Lower lobe of right lung (tissue), 2 donors: ENCODE measurements around the gene UVRAG. TPM values are rescaled to one million over a fixed set of nuclear protein-coding genes. Genes with fewer than 3 reads are reported as not detected.
A peak's percentile ranks its signal among the peaks of the same experiment; 100 is the strongest.

Experiments used
- ATAC-seq, 2 donors: fragments of 200-7000 bp; cut with Tn5 transposase; one replicate each; pipeline ENCODE4 v1.9.1; 2020 to 2022; ENCODE audit warnings: mild to moderate bottlenecking in 2 of 2, moderate library complexity in 2 of 2
- DNase-seq: peaks from one replicate; pipeline ENCODE4 v3.0.0-alpha.2; 2020
- H3K27ac ChIP-seq: fragments of 200-600 bp; one replicate; pipeline ENCODE4 v1.8.0; 2022
- H3K27me3 ChIP-seq: fragments of 200-600 bp; one replicate; pipeline ENCODE4 v1.8.0; 2022; ENCODE audit warnings: low read depth
- H3K36me3 ChIP-seq: fragments of 200-600 bp; one replicate; pipeline ENCODE4 v1.8.0; 2022; ENCODE audit warnings: mild to moderate bottlenecking
- H3K4me1 ChIP-seq: fragments of 200-600 bp; one replicate; pipeline ENCODE4 v1.8.0; 2022
- H3K4me3 ChIP-seq: fragments of 200-600 bp; one replicate; pipeline ENCODE4 v1.8.0; 2022; ENCODE audit warnings: mild to moderate bottlenecking
- H3K9me3 ChIP-seq: fragments of 200-600 bp; one replicate; pipeline ENCODE4 v1.8.0; 2022
- intact Hi-C: fragments of 100-400 bp; cut with DNase I; formaldehyde crosslinking; loops from one replicate; pipeline ENCODE4 v1.11.0; 2022
- total RNA-seq: library from RNA; stranded (reverse); fragmentation: NEBNext Ultra II Directional; extraction: Animal tissue kit (Norgen Biotek cat#: 25700); gene quantifications from one replicate; pipeline ENCODE4 v1.2.1, GENCODE V29; 2021
- TF ChIP-seq, protein P1 (sequence below): fragments of 200-600 bp; IDR thresholded peaks from one replicate; pipeline ENCODE4 v1.8.0; 2022; ENCODE audit warnings: antibody characterized with exemption, mild to moderate bottlenecking
- donor health status: DM: no; HTN: yes; CAD: no; lungs with severe emphysema.

Gene UVRAG
- total RNA-seq, 1 donor from 2014 or later: 36.0 TPM

DNA sequence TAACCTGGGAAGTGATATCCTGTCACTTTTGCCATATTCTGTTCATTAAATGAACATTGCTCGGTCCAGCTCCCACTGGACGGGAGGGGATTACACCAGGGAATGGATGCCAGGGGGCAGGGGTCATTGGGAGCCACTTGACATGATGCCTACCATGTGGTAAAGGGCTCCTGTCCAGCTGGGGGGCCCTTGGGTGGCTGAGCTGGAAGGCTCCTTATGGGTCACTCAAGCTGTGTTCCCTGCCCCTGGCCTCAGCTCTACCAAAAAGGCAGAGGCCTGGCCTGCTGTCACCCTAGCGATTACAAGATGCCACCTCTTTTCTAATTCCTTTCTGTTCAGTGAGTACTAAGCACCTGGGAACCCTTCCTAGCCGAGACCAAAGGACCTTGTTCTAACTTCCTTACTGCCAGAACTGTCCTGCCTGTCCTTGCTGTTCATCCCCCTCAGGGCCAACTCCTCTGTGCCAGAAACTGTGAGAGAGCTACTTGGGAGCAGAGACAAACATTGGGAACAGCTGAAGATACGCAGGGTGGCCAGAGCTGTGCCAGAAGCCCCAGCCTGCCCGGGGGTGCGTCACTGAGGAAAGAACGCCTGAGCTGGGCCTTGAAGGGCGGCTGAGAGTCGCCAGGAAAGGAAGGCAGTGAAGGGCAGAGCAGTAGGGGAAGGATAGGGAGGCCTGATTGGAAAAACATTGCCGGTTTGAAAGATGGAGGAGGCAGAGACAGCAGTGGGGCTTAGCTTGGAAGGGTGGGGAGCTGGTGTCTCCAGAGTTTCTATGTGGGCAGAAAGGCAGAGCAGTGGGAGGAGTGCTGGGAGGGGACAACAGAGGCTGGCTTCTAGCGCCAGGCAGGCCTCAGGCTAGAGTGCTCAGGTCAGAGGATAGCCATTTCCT, 12.7 kb upstream of the UVRAG start:
- no peaks in the 10 kb centered on the region for H3K36me3 ChIP-seq
- intact Hi-C loops: loop anchor here (5.0 kb wide), 1 partner anchor 65 kb away; no protein-coding TSS in a partner anchor
- DNase-seq (no peak), ATAC-seq (peak in 1 of 2 donors; percentile 16)
- no peak overlapping the region for H3K27ac ChIP-seq
- no peaks in the 10 kb centered on the region for H3K4me1 ChIP-seq
- no peaks in the 10 kb centered on the region for H3K9me3 ChIP-seq
- TF ChIP-seq, protein P1, sequence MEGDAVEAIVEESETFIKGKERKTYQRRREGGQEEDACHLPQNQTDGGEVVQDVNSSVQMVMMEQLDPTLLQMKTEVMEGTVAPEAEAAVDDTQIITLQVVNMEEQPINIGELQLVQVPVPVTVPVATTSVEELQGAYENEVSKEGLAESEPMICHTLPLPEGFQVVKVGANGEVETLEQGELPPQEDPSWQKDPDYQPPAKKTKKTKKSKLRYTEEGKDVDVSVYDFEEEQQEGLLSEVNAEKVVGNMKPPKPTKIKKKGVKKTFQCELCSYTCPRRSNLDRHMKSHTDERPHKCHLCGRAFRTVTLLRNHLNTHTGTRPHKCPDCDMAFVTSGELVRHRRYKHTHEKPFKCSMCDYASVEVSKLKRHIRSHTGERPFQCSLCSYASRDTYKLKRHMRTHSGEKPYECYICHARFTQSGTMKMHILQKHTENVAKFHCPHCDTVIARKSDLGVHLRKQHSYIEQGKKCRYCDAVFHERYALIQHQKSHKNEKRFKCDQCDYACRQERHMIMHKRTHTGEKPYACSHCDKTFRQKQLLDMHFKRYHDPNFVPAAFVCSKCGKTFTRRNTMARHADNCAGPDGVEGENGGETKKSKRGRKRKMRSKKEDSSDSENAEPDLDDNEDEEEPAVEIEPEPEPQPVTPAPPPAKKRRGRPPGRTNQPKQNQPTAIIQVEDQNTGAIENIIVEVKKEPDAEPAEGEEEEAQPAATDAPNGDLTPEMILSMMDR: no peak
- no peaks in the 10 kb centered on the region for H3K27me3 ChIP-seq
- no peak overlapping the region for H3K4me3 ChIP-seq

DNA sequence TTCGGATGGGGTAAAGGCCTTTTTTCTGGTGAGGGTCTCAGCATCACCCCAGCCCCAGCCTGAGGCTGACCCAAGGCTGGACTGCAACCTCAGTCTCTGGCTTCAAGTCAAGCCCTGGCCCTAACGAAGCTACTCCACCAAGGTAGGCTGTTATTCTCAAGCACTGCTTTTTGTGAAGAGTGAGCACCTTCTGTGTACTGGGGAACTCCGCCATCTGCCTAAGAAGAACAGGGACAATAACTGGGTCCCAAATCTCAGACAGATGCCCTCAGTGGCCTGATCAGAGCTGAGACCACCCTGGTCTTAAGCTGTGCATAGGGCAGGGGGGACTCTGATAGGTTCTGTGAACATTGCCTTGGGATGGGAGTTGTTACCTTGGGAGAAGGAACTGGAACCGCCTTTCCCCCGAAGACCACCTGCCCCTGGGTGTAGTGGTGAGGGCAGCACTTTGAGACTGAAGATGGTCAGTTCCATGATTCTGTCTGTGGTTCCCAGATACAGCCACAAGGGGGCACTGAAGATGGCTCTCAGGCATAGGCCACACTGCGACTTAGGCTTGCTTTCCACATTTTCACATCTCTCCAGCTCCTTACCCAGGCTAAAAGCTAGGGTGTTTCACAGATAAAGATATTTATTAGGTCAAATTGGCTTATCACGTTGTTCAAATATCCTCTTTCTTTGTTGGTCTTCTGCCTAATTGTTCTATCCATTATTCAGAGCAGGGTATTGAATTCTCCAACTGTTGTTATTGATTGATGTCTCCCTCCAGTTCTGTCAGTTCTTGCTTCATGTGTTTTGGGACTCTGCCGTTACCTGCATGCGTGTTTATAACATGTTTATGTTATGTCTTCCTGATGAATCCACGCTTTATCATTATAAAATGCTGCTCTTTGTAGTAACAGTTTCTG, 11.8 kb upstream of the UVRAG start:
- Histone ChIP-seq H3K27ac (no peak overlapping the region), H3K9me3 (no peaks in the 10 kb centered on the region), H3K4me3 (no peak overlapping the region), H3K36me3 (no peaks in the 10 kb centered on the region), H3K4me1 (no peaks in the 10 kb centered on the region), H3K27me3 (no peaks in the 10 kb centered on the region)
- TF ChIP-seq, protein P1: peak; percentile 91
- DNase-seq (peak; percentile 68), ATAC-seq (peak; percentile 89 to 91)
- intact Hi-C loops: loop anchor here (5.0 kb wide), 1 partner anchor 64 kb away; no protein-coding TSS in a partner anchor

DNA sequence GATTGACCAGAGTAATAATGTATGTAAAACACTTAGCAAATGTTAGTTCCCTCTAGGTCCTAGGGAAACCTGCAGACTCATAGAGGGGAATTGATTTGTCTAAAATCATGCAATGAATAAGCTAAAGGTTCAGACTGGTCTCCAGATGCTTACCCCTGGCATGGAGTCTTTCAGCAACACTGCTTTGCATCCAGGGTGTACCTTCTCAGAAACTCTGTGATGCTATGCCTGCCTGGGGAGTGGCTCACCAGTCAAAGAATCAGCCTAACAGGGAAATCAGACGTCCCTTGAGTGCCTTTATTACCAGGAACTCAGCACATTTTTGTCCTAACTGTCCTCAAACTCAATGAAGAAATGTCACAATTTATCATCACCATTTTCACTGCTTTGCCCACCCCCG, 5.9 kb upstream of the UVRAG start:
- H3K9me3 ChIP-seq: no peaks in the 10 kb centered on the region
- no peaks in the 10 kb centered on the region for H3K36me3 ChIP-seq
- TF ChIP-seq, protein P1: no peak
- intact Hi-C loops: no loop called here
- peaks cover 5% of the 10 kb centered on the region for H3K4me1 ChIP-seq
- no peak overlapping the region for H3K4me3 ChIP-seq
- no peak for ATAC-seq
- H3K27me3 ChIP-seq: no peaks in the 10 kb centered on the region
- DNase-seq: no peak
- H3K27ac ChIP-seq: no peak overlapping the region

DNA sequence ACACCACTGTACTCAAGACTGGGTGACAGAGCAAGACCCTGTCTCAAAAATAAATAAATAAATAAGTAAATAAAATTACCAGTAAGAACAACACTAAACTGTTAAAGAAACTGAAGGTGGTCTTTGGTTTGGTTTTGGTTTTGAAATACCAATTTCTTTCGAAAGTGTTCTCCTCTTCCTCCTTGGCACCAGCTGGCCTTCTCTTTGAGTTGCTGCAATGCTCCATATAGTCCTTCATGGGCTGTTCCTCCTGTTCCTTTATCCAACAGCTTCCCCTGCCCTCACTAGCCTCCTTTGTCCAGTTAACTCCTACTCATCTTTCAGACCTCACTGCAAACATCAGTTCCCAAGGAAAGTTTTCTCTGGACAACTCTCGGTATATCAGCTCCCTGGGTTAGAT, 5.0 kb upstream of the UVRAG start:
- H3K4me3 ChIP-seq: no peak overlapping the region
- H3K9me3 ChIP-seq: no peaks in the 10 kb centered on the region
- no peaks in the 10 kb centered on the region for H3K27me3 ChIP-seq
- ATAC-seq (no peak), DNase-seq (no peak)
- peaks cover 9% of the 10 kb centered on the region for H3K4me1 ChIP-seq
- no peaks in the 10 kb centered on the region for H3K36me3 ChIP-seq
- TF ChIP-seq, protein P1: no peak
- intact Hi-C loops: no loop called here
- H3K27ac ChIP-seq: no peak overlapping the region

DNA sequence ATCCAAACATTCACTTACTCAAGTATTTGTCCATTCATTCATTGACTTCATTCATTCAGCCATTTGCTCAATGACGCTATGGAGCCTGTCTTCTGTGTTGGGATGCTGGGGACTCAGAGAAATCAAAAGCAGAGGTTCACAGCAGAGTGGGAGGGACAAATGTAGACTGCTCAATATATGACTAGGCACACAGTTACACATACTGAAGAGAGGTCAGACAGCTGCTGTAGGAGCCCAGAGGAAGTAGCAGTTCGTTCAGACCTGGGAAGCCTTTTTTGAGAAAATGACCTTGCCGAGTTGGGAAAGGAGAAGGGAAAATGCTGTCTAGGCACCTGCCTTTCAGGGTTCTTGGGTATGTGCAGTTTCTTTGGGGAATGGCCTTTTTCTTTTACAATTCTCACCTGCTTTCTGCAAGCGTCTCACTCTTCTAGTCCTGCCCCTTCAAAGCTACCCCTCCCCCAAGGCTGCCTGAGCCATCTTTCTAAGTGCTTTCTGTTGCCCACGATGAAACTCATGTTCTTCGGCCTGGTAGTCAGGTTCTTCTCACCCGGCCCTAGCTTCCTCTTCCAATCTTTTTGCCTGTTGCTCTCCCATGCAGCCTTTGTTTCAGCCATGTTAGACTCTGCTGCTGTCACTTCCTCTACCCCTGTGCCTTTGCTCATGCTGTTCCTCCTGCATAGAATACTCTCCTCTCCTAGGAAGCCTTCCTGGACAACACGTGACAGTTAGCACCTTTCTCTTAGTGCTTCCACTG, 4.2 kb upstream of the UVRAG start:
- no peak for ATAC-seq
- Histone ChIP-seq H3K27me3 (no peaks in the 10 kb centered on the region), H3K9me3 (no peaks in the 10 kb centered on the region), H3K27ac (no peak overlapping the region), H3K4me1 (peaks cover 9% of the 10 kb centered on the region), H3K36me3 (no peaks in the 10 kb centered on the region), H3K4me3 (no peak overlapping the region)
- intact Hi-C loops: no loop called here
- DNase-seq: no peak
- TF ChIP-seq, protein P1: no peak
